ENCODE measurements around the gene MYOZ1. TPM values are rescaled to one million over a fixed set of nuclear protein-coding genes. Genes with fewer than 3 reads are reported as not detected.

The MYOZ1 gene
- total and polyA plus RNA-seq, 11 donors: 0.23 to 2.5 (median 0.74) TPM; not detected in 1

- TF ChIP-seq CTCF (IDR thresholded peaks at IDR 0.05) (peak in 7 of 12 donors; percentile 15 to 43 (median 26)), POLR2A (IDR thresholded peaks at IDR 0.05) (no peak)
- H3K27ac ChIP-seq: peak overlapping the region in 11 of 12 donors; percentile 72 to 99 (median 93)
- peaks cover 0 to 5% (median 0%) of the 10 kb centered on the region in 9 donors for H3K36me3 ChIP-seq
- intact Hi-C loops (cut with DNase I): loop anchor here in 6 of 10 donors (2.0 to 10.0 kb wide), 5 partner anchors 63 to 91 kb away; partner anchors contain the start of gene SEC24C (in 1 of the 6)
- no peaks in the 10 kb centered on the region for H3K9me3 ChIP-seq
- peak overlapping the region in 11 of 12 donors; percentile 29 to 70 (median 55) for H3K4me3 ChIP-seq
- H3K27me3 ChIP-seq: no peaks in the 10 kb centered on the region
- DNase-seq: peak in 3 of 5 donors; percentile 30 to 49 (median 46)
- ATAC-seq: peak in 3 of 4 donors; percentile 6 to 12 (median 10)
- 30 to 34% (median 31%) methylated on average over 3 of the region's 3 CpGs for WGBS, 4 donors
- peaks cover 0 to 53% (median 13%) of the 10 kb centered on the region in 12 donors for H3K4me1 ChIP-seq
Measured at GRCh38 chr10:73653701-73654100, 12.4 kb upstream of the MYOZ1 start.

- intact Hi-C loops (cut with DNase I): loop anchor here in 6 of 10 donors (2.0 to 10.0 kb wide), 5 partner anchors 64 to 92 kb away; partner anchors contain the start of gene SEC24C (in 1 of the 6)
- Histone ChIP-seq H3K4me3 (peak overlapping the region in 6 of 12 donors; percentile 10 to 55 (median 14)), H3K36me3 (peaks cover 0 to 5% (median 0%) of the 10 kb centered on the region in 9 donors), H3K27ac (peak overlapping the region in 10 of 12 donors; percentile 20 to 99 (median 92)), H3K4me1 (peaks cover under 1 to 58% (median 17%) of the 10 kb centered on the region in 12 donors), H3K9me3 (no peaks in the 10 kb centered on the region), H3K27me3 (no peaks in the 10 kb centered on the region)
- TF ChIP-seq CTCF (IDR thresholded peaks at IDR 0.05): no peak
- TF ChIP-seq POLR2A (IDR thresholded peaks at IDR 0.05): no peak
- WGBS, 4 donors: 40 to 55% (median 49%) methylated on average over 6 to 11 of the region's 11 CpGs
- ATAC-seq (no peak), DNase-seq (no peak)
Measured at GRCh38 chr10:73653195-73653594, 11.9 kb upstream of the MYOZ1 start.

- H3K36me3 ChIP-seq: peaks cover 0 to 5% (median 0%) of the 10 kb centered on the region in 9 donors
- peak in 1 of 2 donors; percentile 45 for TF ChIP-seq POLR2A (IDR thresholded peaks at IDR 0.05)
- no peak for TF ChIP-seq CTCF (IDR thresholded peaks at IDR 0.05)
- no peaks in the 10 kb centered on the region for H3K27me3 ChIP-seq
- peak overlapping the region in 9 of 12 donors; percentile 7 to 88 (median 70) for H3K4me3 ChIP-seq
- ATAC-seq (peak; percentile 63 to 72 (median 66)), DNase-seq (peak; percentile 73 to 92 (median 86))
- H3K4me1 ChIP-seq: peaks cover 3 to 66% (median 25%) of the 10 kb centered on the region in 12 donors
- peak overlapping the region; percentile 72 to 99 (median 92) for H3K27ac ChIP-seq
- WGBS, 4 donors: 35 to 51% (median 41%) methylated on average over 5 of the region's 5 CpGs
- intact Hi-C loops (cut with DNase I): loop anchor here in 5 of 10 donors (5.0 to 10.0 kb wide), 4 partner anchors 67 to 94 kb away; partner anchors contain the start of gene SEC24C (in 1 of the 5)
- no peaks in the 10 kb centered on the region for H3K9me3 ChIP-seq
Measured at GRCh38 chr10:73650537-73651331, 9.5 kb upstream of the MYOZ1 start.
